ENCODE results near the gene NFIA. TPM values are rescaled to one million over a fixed set of nuclear protein-coding genes. Genes with fewer than 3 reads are reported as not detected.

NFIA gene
- total and polyA plus RNA-seq, 2 of the 13 experiments (the other 11 are each of a cell fraction or from before 2014, with no cell fraction given): 14.7 to 28.5 TPM

- TF ChIP-seq, protein P1, sequence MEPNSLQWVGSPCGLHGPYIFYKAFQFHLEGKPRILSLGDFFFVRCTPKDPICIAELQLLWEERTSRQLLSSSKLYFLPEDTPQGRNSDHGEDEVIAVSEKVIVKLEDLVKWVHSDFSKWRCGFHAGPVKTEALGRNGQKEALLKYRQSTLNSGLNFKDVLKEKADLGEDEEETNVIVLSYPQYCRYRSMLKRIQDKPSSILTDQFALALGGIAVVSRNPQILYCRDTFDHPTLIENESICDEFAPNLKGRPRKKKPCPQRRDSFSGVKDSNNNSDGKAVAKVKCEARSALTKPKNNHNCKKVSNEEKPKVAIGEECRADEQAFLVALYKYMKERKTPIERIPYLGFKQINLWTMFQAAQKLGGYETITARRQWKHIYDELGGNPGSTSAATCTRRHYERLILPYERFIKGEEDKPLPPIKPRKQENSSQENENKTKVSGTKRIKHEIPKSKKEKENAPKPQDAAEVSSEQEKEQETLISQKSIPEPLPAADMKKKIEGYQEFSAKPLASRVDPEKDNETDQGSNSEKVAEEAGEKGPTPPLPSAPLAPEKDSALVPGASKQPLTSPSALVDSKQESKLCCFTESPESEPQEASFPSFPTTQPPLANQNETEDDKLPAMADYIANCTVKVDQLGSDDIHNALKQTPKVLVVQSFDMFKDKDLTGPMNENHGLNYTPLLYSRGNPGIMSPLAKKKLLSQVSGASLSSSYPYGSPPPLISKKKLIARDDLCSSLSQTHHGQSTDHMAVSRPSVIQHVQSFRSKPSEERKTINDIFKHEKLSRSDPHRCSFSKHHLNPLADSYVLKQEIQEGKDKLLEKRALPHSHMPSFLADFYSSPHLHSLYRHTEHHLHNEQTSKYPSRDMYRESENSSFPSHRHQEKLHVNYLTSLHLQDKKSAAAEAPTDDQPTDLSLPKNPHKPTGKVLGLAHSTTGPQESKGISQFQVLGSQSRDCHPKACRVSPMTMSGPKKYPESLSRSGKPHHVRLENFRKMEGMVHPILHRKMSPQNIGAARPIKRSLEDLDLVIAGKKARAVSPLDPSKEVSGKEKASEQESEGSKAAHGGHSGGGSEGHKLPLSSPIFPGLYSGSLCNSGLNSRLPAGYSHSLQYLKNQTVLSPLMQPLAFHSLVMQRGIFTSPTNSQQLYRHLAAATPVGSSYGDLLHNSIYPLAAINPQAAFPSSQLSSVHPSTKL (CRISPR knock-in tag; IDR thresholded peaks at IDR 0.05): peak; percentile 74
- TF ChIP-seq HNF4G (IDR thresholded peaks at IDR 0.05; ENCODE audit: borderline replicate concordance, low read depth, low read length) (peak; percentile 83), HNF4G (CRISPR knock-in tag; IDR thresholded peaks at IDR 0.05; ENCODE audit: borderline replicate concordance, low read depth) (peak; percentile 38; the same call in 1 of the 2 replicates), GATAD2A (CRISPR knock-in tag; IDR thresholded peaks at IDR 0.05) (peak; percentile 82), DNMT1 (CRISPR knock-in tag; IDR thresholded peaks at IDR 0.05) (no peak), ZNF383 (CRISPR knock-in tag; IDR thresholded peaks at IDR 0.05; ENCODE audit: borderline replicate concordance) (no peak), ZNF564 (CRISPR knock-in tag; IDR thresholded peaks at IDR 0.05) (no peak), NR2F1 (CRISPR knock-in tag; IDR thresholded peaks at IDR 0.05) (no peak), SKI (IDR thresholded peaks at IDR 0.05; ENCODE audit: partially characterized antibody) (peak; percentile 39), ZNF83 (CRISPR knock-in tag; IDR thresholded peaks at IDR 0.05; ENCODE audit: borderline replicate concordance) (no peak), ZNF224 (CRISPR knock-in tag; IDR thresholded peaks at IDR 0.05) (no peak), ZFY (CRISPR knock-in tag; IDR thresholded peaks at IDR 0.05) (no peak), ISL2 (CRISPR knock-in tag; IDR thresholded peaks at IDR 0.05) (0 out of 2 replicates have a peak, but pooled peaks have one; percentile 30), SMAD3 (CRISPR knock-in tag; IDR thresholded peaks at IDR 0.05) (0 out of 2 replicates have a peak, but pooled peaks have one; percentile 8), ARNTL (CRISPR knock-in tag; IDR thresholded peaks at IDR 0.05) (no peak), ZNF792 (CRISPR knock-in tag; IDR thresholded peaks at IDR 0.05) (0 out of 2 replicates have a peak, but pooled peaks have one; percentile 43), SIX4 (CRISPR knock-in tag; IDR thresholded peaks at IDR 0.05) (no peak), ZNF660 (CRISPR knock-in tag; IDR thresholded peaks at IDR 0.05; ENCODE audit: borderline replicate concordance, low read depth) (no peak), SRSF1 (optimal IDR thresholded peaks at IDR 0.05; ENCODE audit: low read depth, low read length) (no peak), GFI1 (CRISPR knock-in tag; IDR thresholded peaks at IDR 0.05; ENCODE audit: borderline replicate concordance) (peak; percentile 73; the same call in 1 of the 2 replicates), KDM6A (CRISPR knock-in tag; IDR thresholded peaks at IDR 0.05; ENCODE audit: low read depth) (peak; percentile 32; the same call in 1 of the 2 replicates)
- TF ChIP-seq, protein P2, sequence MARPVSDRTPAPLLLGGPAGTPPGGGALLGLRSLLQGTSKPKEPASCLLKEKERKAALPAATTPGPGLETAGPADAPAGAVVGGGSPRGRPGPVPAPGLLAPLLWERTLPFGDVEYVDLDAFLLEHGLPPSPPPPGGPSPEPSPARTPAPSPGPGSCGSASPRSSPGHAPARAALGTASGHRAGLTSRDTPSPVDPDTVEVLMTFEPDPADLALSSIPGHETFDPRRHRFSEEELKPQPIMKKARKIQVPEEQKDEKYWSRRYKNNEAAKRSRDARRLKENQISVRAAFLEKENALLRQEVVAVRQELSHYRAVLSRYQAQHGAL (CRISPR knock-in tag; IDR thresholded peaks at IDR 0.05; ENCODE audit: not compliant biosample characterization): no peak
- TF ChIP-seq, protein P3, sequence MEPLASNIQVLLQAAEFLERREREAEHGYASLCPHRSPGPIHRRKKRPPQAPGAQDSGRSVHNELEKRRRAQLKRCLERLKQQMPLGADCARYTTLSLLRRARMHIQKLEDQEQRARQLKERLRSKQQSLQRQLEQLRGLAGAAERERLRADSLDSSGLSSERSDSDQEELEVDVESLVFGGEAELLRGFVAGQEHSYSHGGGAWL (CRISPR knock-in tag; IDR thresholded peaks at IDR 0.05): no peak
- TF ChIP-seq, protein P4, sequence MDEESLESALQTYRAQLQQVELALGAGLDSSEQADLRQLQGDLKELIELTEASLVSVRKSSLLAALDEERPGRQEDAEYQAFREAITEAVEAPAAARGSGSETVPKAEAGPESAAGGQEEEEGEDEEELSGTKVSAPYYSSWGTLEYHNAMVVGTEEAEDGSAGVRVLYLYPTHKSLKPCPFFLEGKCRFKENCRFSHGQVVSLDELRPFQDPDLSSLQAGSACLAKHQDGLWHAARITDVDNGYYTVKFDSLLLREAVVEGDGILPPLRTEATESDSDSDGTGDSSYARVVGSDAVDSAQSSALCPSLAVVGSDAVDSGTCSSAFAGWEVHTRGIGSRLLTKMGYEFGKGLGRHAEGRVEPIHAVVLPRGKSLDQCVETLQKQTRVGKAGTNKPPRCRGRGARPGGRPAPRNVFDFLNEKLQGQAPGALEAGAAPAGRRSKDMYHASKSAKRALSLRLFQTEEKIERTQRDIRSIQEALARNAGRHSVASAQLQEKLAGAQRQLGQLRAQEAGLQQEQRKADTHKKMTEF (CRISPR knock-in tag; IDR thresholded peaks at IDR 0.05): 0 out of 2 replicates have a peak, but pooled peaks have one; percentile 28
- TF ChIP-seq, protein P5, sequence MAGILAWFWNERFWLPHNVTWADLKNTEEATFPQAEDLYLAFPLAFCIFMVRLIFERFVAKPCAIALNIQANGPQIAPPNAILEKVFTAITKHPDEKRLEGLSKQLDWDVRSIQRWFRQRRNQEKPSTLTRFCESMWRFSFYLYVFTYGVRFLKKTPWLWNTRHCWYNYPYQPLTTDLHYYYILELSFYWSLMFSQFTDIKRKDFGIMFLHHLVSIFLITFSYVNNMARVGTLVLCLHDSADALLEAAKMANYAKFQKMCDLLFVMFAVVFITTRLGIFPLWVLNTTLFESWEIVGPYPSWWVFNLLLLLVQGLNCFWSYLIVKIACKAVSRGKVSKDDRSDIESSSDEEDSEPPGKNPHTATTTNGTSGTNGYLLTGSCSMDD (CRISPR knock-in tag; IDR thresholded peaks at IDR 0.05): no peak
Observed at GRCh38 chr1:61157468-61157987, 75.2 kb downstream of the NFIA start (continued).
